ENCODE data around the gene FBN3.

The FBN3 gene

DNA sequence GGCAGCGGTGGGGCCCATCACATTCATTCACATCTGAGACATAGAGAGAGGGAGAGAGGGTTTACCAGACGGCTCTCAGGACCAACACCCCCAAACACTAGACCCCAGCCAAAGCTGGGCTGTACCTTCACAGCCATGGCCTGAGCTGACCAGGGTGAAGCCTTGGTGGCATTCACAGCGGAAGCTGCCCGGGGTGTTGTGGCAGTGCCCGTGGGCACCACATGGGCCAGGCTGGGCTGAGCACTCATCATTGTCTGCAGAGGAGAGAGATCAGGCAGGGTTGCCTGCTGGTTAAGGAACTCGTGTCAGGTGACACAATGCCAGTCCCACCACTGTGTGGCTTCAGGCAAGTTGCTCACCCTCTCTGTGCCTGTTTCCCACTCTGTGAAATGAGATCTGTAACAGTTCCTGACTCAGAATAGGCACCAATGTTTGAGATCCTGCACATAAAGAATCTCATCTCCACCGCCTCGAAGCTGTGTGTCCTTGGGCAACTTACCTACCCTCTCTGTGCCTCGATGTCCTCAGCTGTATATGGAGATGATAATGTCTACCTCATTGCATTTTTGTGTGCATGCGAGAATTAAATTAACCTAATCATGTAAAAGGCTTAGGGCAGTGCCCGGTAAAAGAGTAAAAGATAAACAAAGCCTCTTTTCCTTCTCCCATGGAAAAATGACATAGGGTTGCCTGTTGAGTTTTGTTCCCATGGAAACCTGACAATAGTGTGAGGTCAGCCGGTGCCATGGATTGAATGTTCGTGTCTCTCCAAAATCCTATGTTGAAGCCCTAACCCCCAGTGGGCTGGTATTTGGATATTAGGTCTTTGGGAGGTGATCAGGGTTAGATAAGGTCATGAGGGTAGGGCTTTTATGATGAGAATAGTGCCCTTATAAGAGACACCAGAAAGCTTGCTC, 74.0 kb downstream of the FBN3 start:
- DNase-seq (ENCODE audit: low read depth in 1 of 2, low spot score in 1 of 2), result no peak

DNA sequence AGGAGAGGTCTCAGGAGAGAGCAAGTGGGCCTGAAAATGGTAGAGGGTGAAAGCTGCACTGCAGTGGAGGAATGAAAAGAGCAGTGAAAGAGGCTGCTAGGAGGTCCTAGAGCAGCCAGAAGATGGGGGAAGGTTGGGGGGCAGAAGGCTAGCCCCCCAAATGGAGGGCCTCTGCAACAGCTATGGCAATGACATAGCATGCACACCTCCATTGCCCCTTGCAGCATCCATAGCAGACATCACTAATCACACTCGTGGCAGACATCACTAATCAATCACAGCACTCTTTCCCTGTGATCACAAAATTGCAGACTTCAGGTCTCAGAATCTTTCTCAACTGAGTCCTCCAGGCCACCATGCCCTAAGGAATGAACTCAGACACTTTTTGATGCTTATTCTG, 74.9 kb downstream of the FBN3 start:
- Histone ChIP-seq H3K4me3 (replicated peaks; ENCODE audit: insufficient read depth, low read length) (no peak overlapping the region), H3K27ac (replicated peaks) (no peak overlapping the region), H3K27me3 (ENCODE audit: insufficient read depth, poor library complexity, severe bottlenecking) (no peaks in the 10 kb centered on the region)
- no peak for DNase-seq (ENCODE audit: low read depth in 1 of 2, low spot score in 1 of 2)
- TF ChIP-seq, protein P1, sequence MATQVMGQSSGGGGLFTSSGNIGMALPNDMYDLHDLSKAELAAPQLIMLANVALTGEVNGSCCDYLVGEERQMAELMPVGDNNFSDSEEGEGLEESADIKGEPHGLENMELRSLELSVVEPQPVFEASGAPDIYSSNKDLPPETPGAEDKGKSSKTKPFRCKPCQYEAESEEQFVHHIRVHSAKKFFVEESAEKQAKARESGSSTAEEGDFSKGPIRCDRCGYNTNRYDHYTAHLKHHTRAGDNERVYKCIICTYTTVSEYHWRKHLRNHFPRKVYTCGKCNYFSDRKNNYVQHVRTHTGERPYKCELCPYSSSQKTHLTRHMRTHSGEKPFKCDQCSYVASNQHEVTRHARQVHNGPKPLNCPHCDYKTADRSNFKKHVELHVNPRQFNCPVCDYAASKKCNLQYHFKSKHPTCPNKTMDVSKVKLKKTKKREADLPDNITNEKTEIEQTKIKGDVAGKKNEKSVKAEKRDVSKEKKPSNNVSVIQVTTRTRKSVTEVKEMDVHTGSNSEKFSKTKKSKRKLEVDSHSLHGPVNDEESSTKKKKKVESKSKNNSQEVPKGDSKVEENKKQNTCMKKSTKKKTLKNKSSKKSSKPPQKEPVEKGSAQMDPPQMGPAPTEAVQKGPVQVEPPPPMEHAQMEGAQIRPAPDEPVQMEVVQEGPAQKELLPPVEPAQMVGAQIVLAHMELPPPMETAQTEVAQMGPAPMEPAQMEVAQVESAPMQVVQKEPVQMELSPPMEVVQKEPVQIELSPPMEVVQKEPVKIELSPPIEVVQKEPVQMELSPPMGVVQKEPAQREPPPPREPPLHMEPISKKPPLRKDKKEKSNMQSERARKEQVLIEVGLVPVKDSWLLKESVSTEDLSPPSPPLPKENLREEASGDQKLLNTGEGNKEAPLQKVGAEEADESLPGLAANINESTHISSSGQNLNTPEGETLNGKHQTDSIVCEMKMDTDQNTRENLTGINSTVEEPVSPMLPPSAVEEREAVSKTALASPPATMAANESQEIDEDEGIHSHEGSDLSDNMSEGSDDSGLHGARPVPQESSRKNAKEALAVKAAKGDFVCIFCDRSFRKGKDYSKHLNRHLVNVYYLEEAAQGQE (IDR thresholded peaks at IDR 0.05; ENCODE audit: insufficient replicate concordance, low read depth), result no peak
- TF ChIP-seq GABPA (IDR thresholded peaks at IDR 0.05; ENCODE audit: low read depth) (no peak), SPI1 (IDR thresholded peaks at IDR 0.05; ENCODE audit: borderline replicate concordance, low read depth) (no peak), POLR2AphosphoS5 (IDR thresholded peaks at IDR 0.05; ENCODE audit: low read depth) (no peak)
- TF ChIP-seq, protein P2, sequence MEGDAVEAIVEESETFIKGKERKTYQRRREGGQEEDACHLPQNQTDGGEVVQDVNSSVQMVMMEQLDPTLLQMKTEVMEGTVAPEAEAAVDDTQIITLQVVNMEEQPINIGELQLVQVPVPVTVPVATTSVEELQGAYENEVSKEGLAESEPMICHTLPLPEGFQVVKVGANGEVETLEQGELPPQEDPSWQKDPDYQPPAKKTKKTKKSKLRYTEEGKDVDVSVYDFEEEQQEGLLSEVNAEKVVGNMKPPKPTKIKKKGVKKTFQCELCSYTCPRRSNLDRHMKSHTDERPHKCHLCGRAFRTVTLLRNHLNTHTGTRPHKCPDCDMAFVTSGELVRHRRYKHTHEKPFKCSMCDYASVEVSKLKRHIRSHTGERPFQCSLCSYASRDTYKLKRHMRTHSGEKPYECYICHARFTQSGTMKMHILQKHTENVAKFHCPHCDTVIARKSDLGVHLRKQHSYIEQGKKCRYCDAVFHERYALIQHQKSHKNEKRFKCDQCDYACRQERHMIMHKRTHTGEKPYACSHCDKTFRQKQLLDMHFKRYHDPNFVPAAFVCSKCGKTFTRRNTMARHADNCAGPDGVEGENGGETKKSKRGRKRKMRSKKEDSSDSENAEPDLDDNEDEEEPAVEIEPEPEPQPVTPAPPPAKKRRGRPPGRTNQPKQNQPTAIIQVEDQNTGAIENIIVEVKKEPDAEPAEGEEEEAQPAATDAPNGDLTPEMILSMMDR (IDR thresholded peaks at IDR 0.05; ENCODE audit: insufficient read depth, low read length), result no peak

More for the DNA sequence above, 74.0 kb downstream of the FBN3 start:
- Histone ChIP-seq H3K27me3 (ENCODE audit: insufficient read depth, poor library complexity, severe bottlenecking) (no peaks in the 10 kb centered on the region), H3K27ac (replicated peaks) (no peak overlapping the region), H3K4me3 (replicated peaks; ENCODE audit: insufficient read depth, low read length) (no peak overlapping the region)
- TF ChIP-seq, protein P1 (IDR thresholded peaks at IDR 0.05; ENCODE audit: insufficient replicate concordance, low read depth), result no peak

DNA sequence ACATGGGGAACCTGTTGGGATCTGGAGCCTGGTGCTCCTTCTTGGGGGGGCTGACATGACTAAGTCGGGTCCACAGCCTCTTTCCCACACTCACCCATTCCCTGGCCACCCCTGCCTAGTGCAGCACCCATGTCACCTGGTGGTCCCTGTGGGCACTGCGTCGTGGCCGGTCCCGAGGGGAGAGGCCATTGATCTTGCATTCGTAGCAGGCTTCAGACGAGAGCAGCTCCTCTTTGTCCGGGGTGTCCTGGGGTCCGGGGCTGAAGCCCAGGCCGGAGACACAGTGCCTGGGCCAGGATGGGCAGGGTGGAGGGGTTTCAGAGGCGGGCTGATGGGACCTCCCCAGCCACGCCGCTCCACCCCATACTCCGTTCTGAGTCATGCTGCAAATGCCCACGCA, 77.5 kb downstream of the FBN3 start:
- DNase-seq (ENCODE audit: low read depth in 1 of 2, low spot score in 1 of 2), result no peak
- Histone ChIP-seq H3K27me3 (ENCODE audit: insufficient read depth, poor library complexity, severe bottlenecking) (no peaks in the 10 kb centered on the region), H3K27ac (replicated peaks) (no peak overlapping the region), H3K4me3 (replicated peaks; ENCODE audit: insufficient read depth, low read length) (no peak overlapping the region)
- no peak for TF ChIP-seq POLR2AphosphoS5 (IDR thresholded peaks at IDR 0.05; ENCODE audit: low read depth)
- TF ChIP-seq, protein P2 (IDR thresholded peaks at IDR 0.05; ENCODE audit: insufficient read depth, low read length), result no peak

DNA sequence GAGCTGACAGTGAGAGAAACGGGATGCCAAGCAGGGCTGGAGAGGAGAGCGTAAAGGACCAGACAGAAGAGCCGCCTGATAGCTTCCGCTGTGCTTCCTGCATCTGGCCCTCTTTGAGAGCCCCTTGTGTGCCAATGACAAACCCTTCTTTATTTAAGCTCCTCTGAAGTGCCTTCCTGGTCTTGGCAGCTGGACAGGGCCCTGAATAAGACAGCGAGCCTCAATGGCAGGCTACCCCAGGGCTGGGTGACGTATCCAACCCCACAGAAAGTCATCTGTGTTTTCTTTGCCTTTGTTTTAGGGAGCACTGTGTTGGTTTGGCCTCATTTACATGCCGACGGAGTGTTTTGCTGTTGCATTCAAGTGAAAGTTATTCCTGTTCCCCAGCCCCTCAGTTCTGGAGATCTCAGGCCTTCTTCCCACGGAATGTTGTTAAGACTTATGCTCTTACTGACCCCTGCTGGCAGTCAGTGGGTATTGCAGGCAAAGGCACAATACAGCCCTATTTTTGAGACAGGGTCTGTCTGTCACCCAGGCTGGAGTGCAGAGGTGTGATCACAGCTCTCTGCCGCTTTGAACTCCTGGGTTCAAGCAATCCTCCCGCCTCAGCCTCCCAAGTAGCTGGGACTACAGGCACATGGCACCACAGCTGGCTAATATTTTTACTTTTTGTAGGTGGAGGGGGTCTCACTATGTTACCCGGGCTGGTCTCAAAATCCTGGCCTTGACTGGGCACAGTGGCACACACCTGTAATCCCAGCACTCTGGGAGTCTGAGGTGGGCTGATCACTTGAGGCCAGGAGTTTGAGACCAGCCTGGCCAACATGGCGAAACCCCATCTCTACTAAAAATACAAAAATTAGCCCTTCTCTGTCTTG, 80.1 kb downstream of the FBN3 start:
- Histone ChIP-seq H3K4me3 (replicated peaks; ENCODE audit: insufficient read depth, low read length) (no peak overlapping the region), H3K27ac (replicated peaks) (no peak overlapping the region), H3K27me3 (ENCODE audit: insufficient read depth, poor library complexity, severe bottlenecking) (no peaks in the 10 kb centered on the region)
- no peak for TF ChIP-seq SPI1 (IDR thresholded peaks at IDR 0.05; ENCODE audit: borderline replicate concordance, low read depth)
- TF ChIP-seq, protein P2 (IDR thresholded peaks at IDR 0.05; ENCODE audit: insufficient read depth, low read length), result peak; percentile 59
- DNase-seq (ENCODE audit: low read depth in 1 of 2, low spot score in 1 of 2), result peak in 1 of 2 experiments; percentile 38
